ENCODE data around the gene CCIN.
"Not testable (repeated sequence)": the region's sequence is repeated elsewhere in the genome, so short reads cannot be mapped to it uniquely, and the experiment has no call there.

Gene CCIN

DNA sequence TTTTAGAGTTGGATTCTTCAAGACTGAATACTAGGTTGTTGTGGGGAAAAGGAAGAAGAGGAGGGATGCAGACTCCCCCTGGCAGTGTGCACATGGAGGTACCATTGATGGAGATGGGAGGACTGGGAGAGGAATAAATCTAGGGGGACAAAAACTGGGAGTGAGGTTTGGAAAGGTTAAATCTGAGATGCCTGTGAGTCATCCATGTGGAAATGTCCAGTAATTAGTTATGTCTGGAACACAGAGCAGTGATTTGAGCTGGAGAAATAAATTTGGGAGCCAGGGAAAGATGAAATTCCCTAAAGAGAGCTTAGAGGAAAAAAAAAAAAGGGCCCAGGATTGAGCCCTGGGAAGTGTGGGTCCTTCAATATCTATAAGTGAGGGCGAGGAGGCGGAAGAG is 8.0 kb upstream of the CCIN start:
- DNase-seq = no peak

- DNase-seq = no peak
Measured at GRCh38 chr9:36162211-36162738, 6.9 kb upstream of the CCIN start.

GRCh38 chr9:36163049-36163785 is 6.0 kb upstream of the CCIN start:
- no peak for DNase-seq

- no peak for DNase-seq
Measured at GRCh38 chr9:36163786-36164170, 5.4 kb upstream of the CCIN start.

GRCh38 chr9:36164372-36164771 is 4.8 kb upstream of the CCIN start:
- DNase-seq = no peak

DNA sequence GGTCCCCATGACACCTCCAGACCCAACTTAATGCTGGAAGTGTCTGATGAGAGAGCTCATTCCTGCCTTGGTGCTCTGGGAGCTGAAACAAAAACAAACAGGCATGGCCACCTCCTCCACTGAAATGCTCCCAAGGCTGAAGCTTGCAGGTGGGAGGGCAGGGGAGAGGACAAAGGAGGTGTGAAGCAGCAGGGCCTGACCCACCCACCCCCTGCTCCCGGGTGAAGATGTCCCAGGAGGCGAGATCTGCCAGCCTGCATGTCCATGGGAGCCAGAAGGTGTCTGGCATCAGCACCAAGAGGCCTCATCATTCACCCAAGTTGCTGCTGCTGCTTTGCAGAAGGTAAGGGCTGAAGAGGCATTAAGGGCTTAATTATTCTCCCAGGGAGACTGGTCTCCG is 4.2 kb upstream of the CCIN start:
- no peak for DNase-seq

GRCh38 chr9:36165826-36166167 is 3.4 kb upstream of the CCIN start:
- no peak for DNase-seq

DNA sequence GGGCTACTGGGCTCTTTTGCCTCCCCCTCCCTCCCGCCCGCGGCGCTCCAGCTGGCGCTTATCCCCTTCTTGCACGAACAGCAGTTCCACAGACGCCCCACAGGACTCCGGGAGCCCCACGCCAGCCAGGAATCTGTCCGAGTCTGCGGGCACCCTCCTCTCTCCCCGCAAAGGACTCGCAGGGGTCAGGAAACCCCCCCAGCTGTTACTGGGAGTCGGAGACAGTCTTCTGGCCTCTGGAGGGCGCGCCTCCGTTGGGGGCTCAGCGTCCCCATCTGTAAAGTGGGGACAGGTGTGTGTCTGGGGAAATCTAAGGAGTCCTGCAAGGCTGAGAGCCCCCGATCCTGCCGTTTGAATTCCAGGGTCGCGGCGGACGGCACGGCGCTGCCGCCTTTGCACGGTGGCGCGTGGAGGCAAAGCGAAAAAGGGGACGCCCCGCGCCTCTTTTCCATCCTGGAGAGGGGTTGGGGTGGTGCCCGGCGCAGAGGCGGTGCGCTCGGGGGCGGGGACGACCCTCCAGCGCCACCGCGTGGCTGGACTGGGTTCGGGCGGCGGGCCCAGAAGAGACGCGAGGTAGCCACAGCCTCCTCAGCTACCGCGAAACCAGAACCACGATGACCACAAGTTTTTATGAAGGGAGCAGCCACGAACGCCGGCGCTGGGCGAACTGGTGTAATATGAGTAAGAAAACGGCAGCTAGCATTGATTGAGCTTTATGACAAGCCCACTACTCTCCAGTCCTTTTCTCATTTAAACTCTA is 2.8 kb upstream of the CCIN start:
- peak; percentile 82 for DNase-seq

DNA sequence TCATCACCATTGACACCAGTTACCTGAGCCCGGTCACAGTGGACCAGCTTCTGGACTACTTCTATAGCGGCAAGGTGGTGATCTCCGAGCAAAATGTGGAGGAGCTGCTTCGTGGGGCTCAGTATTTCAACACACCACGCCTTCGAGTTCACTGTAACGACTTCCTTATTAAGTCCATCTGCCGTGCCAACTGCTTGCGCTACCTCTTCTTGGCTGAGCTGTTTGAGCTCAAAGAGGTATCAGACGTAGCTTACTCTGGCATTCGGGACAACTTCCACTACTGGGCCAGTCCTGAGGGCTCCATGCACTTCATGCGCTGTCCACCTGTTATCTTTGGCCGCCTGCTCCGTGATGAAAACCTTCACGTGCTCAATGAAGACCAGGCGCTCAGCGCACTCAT is 520 bp downstream of the CCIN start:
- no peak for DNase-seq

DNA sequence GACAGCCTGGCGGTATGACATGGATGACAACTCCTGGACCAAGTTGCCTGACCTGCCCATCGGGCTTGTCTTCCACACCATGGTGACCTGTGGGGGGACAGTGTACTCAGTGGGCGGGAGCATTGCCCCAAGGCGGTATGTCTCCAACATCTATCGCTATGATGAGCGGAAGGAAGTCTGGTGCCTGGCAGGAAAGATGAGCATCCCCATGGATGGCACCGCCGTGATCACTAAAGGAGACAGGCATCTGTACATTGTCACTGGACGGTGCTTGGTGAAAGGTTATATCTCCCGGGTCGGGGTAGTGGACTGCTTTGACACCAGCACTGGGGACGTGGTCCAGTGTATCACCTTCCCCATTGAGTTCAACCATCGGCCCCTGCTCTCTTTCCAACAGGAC is 1.3 kb downstream of the CCIN start:
- DNase-seq = no peak

DNA sequence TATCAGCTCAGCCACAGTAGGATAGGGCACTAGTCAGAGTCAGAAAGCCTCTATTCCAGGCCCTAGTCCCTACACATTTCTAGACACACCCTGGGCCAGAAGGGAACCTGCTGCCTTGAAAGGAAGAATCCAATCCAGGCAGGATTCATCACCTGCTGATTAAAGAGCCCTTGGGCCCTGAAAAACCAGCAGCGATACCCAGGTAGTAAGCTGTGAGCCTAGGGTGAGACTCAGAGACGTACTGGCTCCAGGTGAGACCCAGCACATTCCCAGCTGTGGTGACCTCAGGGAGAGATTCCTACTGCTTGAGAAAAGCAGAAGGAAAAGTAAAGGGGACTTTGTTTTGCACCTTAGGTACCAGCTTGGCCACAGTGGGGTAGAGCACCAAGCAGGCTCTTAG is 4.7 kb downstream of the CCIN start:
- no peak for DNase-seq

DNA sequence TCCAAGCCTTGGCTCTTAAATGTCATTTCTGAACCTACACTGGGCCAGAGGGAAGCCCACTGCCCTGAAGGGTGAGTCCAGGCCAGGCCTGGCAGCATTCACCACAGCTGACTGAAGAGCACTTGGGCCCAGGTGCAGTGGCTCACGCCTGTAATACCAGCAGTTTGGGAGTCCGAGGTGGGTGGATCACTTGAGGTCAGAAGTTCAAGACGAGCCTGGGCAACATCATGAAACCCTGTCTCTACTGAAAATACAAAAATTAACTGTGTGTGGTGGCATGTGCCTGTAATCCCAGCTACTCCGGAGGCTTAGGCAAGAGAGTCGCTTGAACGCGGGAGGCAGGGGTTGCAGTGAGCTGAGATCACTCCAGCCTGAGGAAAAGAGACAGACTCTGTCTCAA is 5.1 kb downstream of the CCIN start:
- no peak for DNase-seq

GRCh38 chr9:36174731-36175130 is 5.5 kb downstream of the CCIN start:
- no peak for DNase-seq

GRCh38 chr9:36175209-36175608 is 6.0 kb downstream of the CCIN start:
- DNase-seq = not testable (repeated sequence)

DNA sequence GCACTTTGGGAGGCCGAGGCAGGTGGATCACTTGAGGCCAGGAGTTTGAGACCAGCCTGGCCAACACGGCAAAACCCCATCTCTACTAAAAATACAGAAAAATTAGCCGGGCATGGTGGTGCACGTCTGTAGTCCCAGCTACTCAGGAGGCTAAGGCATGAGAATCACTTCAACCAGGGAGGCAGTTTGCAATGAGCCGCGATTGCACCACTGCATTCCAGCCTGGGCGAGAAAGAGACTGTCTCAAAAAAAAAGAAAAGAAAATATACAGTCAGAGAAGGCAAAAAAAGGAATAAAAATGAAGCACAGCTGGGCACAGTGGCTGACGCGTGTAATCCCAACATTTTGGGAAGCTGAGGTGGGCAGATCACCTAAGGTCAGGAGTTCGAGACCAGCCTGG is 7.3 kb downstream of the CCIN start:
- not testable (repeated sequence) for DNase-seq

DNA sequence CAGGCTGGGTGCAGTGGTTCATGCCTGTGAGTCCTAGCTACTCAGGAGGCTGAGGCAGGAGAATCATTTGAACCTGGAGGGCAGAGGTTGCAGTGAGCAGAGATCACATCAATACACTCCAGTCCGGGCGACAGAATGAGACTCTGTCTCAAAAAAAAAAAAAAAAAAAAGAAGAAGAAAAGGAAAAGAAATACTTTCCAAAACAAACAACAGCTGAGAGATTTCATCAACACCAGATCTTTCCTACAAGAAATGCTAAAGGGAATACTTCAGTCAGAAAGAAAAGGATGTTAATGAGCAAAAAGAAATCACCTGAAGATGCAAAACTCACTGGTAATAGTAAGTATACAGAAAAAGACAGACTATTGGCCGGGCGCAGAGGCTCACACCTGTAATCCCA is 8.4 kb downstream of the CCIN start:
- no peak for DNase-seq

DNA sequence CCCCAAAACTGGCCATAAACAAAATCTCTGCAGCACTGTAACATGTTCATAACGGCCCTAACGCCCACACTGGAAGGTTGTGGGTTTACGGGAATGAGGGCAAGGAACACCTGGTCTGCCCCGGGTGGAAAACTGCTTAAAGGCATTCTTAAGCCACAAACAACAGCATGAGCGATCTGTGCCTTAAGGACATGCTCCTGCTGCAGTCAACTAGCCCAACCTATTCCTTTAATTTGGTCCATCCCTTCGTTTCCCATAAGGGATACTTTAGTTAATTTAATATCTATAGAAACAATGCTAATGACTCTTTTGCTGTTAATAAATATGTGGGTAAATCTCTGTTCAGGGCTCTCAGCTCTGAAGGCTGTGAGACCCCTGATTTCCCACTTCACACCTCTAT is 11.1 kb downstream of the CCIN start:
- DNase-seq = not testable (repeated sequence)

- no peak for DNase-seq
Measured at GRCh38 chr9:36187414-36187813, 18.2 kb downstream of the CCIN start.

DNA sequence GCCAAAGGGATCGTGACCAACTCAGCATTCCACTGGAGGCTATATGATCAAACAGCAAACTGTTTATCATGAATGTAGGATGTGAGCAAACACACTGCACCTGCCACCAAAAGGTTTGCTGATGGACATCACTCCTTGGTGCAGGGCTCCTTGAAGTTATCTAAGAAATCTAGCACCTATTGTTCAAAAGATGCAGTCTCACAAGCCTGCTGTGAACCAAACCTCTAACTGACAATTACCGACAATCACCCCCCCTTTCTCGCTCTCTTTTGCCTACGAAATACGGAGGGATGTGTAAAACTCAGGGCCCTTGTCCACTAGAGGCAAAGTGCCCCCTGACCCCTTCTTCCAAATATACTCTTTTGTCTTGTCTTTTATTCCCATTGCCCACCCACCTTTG is 19.0 kb downstream of the CCIN start:
- no peak for DNase-seq

GRCh38 chr9:36189976-36190375 is 20.8 kb downstream of the CCIN start:
- no peak for DNase-seq

- peak; percentile 87 for DNase-seq
Measured at GRCh38 chr9:36190388-36191289, 21.5 kb downstream of the CCIN start, which contains the start of gene CLTA. Gene CLTA (plus strand): TSS chr9:36190921. CDS start chr9:36191057, 136 bp downstream.

- peak; percentile 37 for DNase-seq
Measured at GRCh38 chr9:36191290-36191645, 22.1 kb downstream of the CCIN start.

DNA sequence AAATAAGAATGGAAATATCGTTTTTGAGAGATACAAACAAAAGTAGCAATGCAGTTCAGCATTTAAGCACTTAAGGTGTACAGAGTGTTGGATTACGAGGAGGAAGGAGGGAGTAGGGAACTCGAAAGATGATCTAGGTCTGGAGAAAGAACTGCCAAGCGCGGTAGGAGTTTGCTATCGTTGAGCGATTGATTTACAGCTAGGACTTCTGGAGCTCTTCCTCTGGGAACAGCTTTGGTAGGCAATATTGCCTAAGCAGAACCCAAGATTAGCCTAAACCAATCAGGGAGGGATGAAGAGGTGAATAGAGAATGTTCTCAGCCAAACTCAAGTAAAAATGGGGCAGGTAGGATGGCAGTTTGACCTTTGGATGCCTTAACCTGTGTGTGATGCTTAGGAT is 22.5 kb downstream of the CCIN start:
- no peak for DNase-seq

Data from T-helper 9 cell (primary cell).